Stomach (tissue), 4 donors: ENCODE measurements around the gene KTN1.

Source experiments
- CTCF ChIP-seq, 7 experiments: fragments of 450-650 bp in 4 of 7; fragments of 200-600 bp in 3 of 7; sonication (generic) in 3 of 7; IDR thresholded peaks; one replicate each; pipeline ENCODE4 v1.5.1; 2016 to 2019; ENCODE audit warnings: antibody characterized with exemption in 7 of 7, control low read depth in 2 of 7, mild to moderate bottlenecking in 1 of 7
- EP300 ChIP-seq: sonication (generic); formaldehyde crosslinking; IDR thresholded peaks from one replicate; pipeline ENCODE4 v1.6.1; 2017; ENCODE audit warnings: antibody characterized with exemption
- POLR2A ChIP-seq, 4 donors: fragments of 450-650 bp; IDR thresholded peaks; one replicate each; pipeline ENCODE4 v1.6.1; 2016; ENCODE audit warnings: antibody characterized with exemption in 4 of 4, control low read depth in 2 of 4, mild to moderate bottlenecking in 1 of 4, moderate library complexity in 1 of 4
- POLR2AphosphoS5 ChIP-seq, 3 donors: sonication (generic); formaldehyde crosslinking; IDR thresholded peaks; one replicate each; pipeline ENCODE4 v1.6.1; 2016; ENCODE audit warnings: antibody characterized with exemption in 3 of 3

DNA sequence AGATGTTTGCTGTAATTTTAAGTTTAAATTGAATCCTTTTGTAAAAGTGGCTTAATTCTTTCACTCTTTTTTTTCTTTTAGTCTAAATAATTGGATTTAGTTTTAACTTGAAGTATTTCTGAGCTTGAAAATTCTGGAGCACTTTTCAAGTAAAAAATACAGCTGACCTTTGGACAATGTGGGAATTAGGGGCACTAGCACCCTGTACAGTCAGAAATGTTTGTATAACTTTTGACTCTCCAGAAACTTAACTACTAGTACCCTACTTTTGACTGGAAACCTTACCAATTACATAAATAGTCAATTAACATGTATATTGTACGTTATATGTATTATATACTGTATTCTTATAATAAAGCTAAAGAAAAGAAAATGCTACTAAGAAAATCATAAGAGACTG, 7.8 kb downstream of the KTN1 start:
- TF ChIP-seq CTCF (IDR thresholded peaks at IDR 0.05) (no peak), POLR2AphosphoS5 (IDR thresholded peaks at IDR 0.05) (no peak), EP300 (no peak), POLR2A (IDR thresholded peaks at IDR 0.05) (no peak)
